ENCODE results near the gene CRKL. TPM values are rescaled to one million over a fixed set of nuclear protein-coding genes. Genes with fewer than 3 reads are reported as not detected.

The CRKL gene
- total and polyA plus RNA-seq, 4 donors, result 12.0 to 45.5 (median 22.6) TPM

DNA sequence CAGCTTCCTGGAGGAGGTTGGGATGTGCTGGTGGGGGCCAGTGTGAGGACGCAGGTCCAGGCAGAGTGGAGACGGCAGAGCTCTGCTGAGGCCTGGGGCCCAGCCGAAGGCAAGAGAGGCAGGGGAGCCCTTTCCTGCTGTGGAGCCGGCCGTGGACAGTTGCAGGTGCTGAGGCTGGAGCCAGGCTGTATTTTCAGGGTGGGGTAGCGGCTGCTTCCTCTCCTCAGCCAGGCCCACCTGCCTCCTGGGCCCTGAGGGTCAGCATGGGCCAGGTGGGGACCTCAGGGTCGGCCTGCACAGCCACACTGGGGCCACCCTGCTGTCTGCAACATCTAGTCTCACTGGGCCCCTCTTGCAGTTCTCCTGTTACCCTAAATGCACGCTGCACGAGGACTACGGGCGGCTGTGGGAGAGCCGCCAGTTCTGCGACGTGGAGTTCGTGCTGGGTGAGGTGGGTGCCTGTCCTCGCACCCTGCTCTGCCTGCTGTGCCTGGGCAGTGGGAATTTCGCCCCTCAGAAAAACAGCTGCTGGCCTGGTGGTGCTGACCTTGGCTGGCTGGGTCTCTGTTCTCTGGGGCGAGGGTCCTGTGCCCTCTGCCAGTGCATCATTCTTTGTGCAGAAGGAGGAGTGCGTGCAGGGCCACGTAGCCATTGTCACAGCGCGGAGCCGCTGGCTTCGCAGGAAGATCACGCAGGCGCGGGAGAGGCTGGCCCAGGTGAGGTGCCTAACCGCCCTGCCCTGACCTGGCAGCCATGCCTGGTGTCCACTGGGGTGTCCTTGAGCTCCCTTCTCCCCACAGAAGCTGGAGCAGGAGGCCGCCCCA is 76.3 kb downstream of the CRKL start (continued):
- TF ChIP-seq, protein P1, sequence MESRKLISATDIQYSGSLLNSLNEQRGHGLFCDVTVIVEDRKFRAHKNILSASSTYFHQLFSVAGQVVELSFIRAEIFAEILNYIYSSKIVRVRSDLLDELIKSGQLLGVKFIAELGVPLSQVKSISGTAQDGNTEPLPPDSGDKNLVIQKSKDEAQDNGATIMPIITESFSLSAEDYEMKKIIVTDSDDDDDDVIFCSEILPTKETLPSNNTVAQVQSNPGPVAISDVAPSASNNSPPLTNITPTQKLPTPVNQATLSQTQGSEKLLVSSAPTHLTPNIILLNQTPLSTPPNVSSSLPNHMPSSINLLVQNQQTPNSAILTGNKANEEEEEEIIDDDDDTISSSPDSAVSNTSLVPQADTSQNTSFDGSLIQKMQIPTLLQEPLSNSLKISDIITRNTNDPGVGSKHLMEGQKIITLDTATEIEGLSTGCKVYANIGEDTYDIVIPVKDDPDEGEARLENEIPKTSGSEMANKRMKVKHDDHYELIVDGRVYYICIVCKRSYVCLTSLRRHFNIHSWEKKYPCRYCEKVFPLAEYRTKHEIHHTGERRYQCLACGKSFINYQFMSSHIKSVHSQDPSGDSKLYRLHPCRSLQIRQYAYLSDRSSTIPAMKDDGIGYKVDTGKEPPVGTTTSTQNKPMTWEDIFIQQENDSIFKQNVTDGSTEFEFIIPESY (IDR thresholded peaks at IDR 0.05), result no peak
- TF ChIP-seq GABPA (IDR thresholded peaks at IDR 0.05 in 1 of 2, conservative IDR thresholded peaks at IDR 0.05 in 1 of 2) (no peak), SP1 (IDR thresholded peaks at IDR 0.05) (no peak), RAD21 (IDR thresholded peaks at IDR 0.05) (no peak)

- Histone ChIP-seq H3K4me3 (ENCODE audit: low read depth in 1 of 3, low read length in 3 of 3) (no peak overlapping the region), H3K27me3 (ENCODE audit: control insufficient read depth in 4 of 4, insufficient read depth in 4 of 4, low read length in 3 of 4) (no peaks in the 10 kb centered on the region), H3K9me3 (ENCODE audit: control insufficient read depth in 4 of 4, low read length in 3 of 4) (no peaks in the 10 kb centered on the region), H3K27ac (ENCODE audit: low read depth in 1 of 2, low read length in 2 of 2) (no peak overlapping the region), H3K36me3 (ENCODE audit: control insufficient read depth in 4 of 4, insufficient read depth in 3 of 4, low read depth in 1 of 4, low read length in 3 of 4) (peaks cover 4 to 61% (median 13%) of the 10 kb centered on the region in 4 donors), H3K9ac (ENCODE audit: low read depth in 1 of 2, low read length in 2 of 2) (no peak overlapping the region), H3K4me1 (ENCODE audit: control insufficient read depth in 4 of 4, insufficient read depth in 4 of 4, low read length in 3 of 4) (no peaks in the 10 kb centered on the region)
- TF ChIP-seq HNF4A (conservative IDR thresholded peaks at IDR 0.05), result no peak
- no peak for TF ChIP-seq JUND (IDR thresholded peaks at IDR 0.05)
- TF ChIP-seq EGR1 (IDR thresholded peaks at IDR 0.05; ENCODE audit: low read depth in 2 of 2), result no peak
- WGBS, result 97% methylated on average over 30 of the region's 30 CpGs
- DNase-seq (ENCODE audit: low spot score), result no peak
Observed at GRCh38 chr22:20994128-20994901, 77.1 kb downstream of the CRKL start.

GRCh38 chr22:20994902-20995241 is 77.7 kb downstream of the CRKL start:
- Histone ChIP-seq H3K36me3 (ENCODE audit: control insufficient read depth in 4 of 4, insufficient read depth in 3 of 4, low read depth in 1 of 4, low read length in 3 of 4) (peaks cover 4 to 66% (median 13%) of the 10 kb centered on the region in 4 donors), H3K9me3 (ENCODE audit: control insufficient read depth in 4 of 4, low read length in 3 of 4) (no peaks in the 10 kb centered on the region), H3K27ac (ENCODE audit: low read depth in 1 of 2, low read length in 2 of 2) (no peak overlapping the region), H3K9ac (ENCODE audit: low read depth in 1 of 2, low read length in 2 of 2) (no peak overlapping the region), H3K27me3 (ENCODE audit: control insufficient read depth in 4 of 4, insufficient read depth in 4 of 4, low read length in 3 of 4) (no peaks in the 10 kb centered on the region), H3K4me3 (ENCODE audit: low read depth in 1 of 3, low read length in 3 of 3) (no peak overlapping the region), H3K4me1 (ENCODE audit: control insufficient read depth in 4 of 4, insufficient read depth in 4 of 4, low read length in 3 of 4) (peaks cover 0 to 5% (median 2%) of the 10 kb centered on the region in 4 donors)
- 96% methylated on average over 10 of the region's 10 CpGs for WGBS
- TF ChIP-seq ATF3 (IDR thresholded peaks at IDR 0.05), result no peak
- no peak for TF ChIP-seq GABPA (IDR thresholded peaks at IDR 0.05 in 1 of 2, conservative IDR thresholded peaks at IDR 0.05 in 1 of 2)
- no peak for TF ChIP-seq HNF4G (IDR thresholded peaks at IDR 0.05)
- TF ChIP-seq FOXA2 (IDR thresholded peaks at IDR 0.05), result no peak
- no peak for TF ChIP-seq SP1 (IDR thresholded peaks at IDR 0.05)
- TF ChIP-seq TAF1 (conservative IDR thresholded peaks at IDR 0.05), result no peak
- no peak for TF ChIP-seq RAD21 (IDR thresholded peaks at IDR 0.05)
- DNase-seq (ENCODE audit: low spot score), result no peak

All from liver (tissue), 9 donors.